Measurements from ENCODE around the gene KREMEN2. TPM values are rescaled to one million over a fixed set of nuclear protein-coding genes. Genes with fewer than 3 reads are reported as not detected.

The KREMEN2 gene
- total RNA-seq (2013), result 0.08 TPM
- under 1 TPM in 1 of 3 donors, not detected in 2; 0.09 TPM for polyA plus RNA-seq
- polyA minus RNA-seq, result 0.24 and 0.42 TPM in 2 replicates
- 0 to 0.45 (median 0.23) reads per million in 11 experiments for total RNA-seq

- Mint-ChIP-seq H3K36me3 (peaks cover 4 to 5% of the 10 kb centered on the region in 2 donors), H3K4me3 (peak within 1 kb of the TSS; percentile 57 to 82), H3K9me3 (peaks cover 0 to 22% (median 7%) of the 10 kb centered on the region in 7 donors), H3K27ac (peak within 1 kb of the TSS in 1 of 7 donors; percentile 13), H3K27me3 (ENCODE audit: low read depth in 3 of 3) (peaks cover 53 to 90% (median 71%) of the 10 kb centered on the region in 3 donors), H3K4me1 (peaks cover 34% of the 10 kb centered on the region)
- Histone ChIP-seq H3K4me2 (replicated peaks; ENCODE audit: extremely low read depth, low read length, poor library complexity, severe bottlenecking) (peak within 1 kb of the TSS; percentile 78), H3K4me3 (replicated peaks in 1 of 3; ENCODE audit: low read depth in 2 of 3, low read length in 3 of 3) (peak within 1 kb of the TSS in 1 of 3 experiments; percentile 69), H3K79me2 (ENCODE audit: insufficient read depth, low read length) (no peaks in the 10 kb centered on the region), H3K27ac (ENCODE audit: low read depth in 1 of 2, low read length in 2 of 2) (no peak within 1 kb of the TSS), H2AFZ (ENCODE audit: insufficient read depth, low read depth, low read length, poor library complexity, severe bottlenecking) (no peak within 1 kb of the TSS), H3K27me3 (ENCODE audit: control insufficient read depth in 2 of 2, insufficient read depth in 2 of 2, low read length in 2 of 2) (peaks cover 27 to 73% of the 10 kb centered on the region in 2 donors), H3K9ac (ENCODE audit: insufficient read depth, low read length, poor library complexity, severe bottlenecking) (no peak within 1 kb of the TSS), H3K4me1 (ENCODE audit: control insufficient read depth in 1 of 2, insufficient read depth in 2 of 2, low read length in 2 of 2) (peaks cover 48 to 58% of the 10 kb centered on the region in 2 donors), H3K36me3 (replicated peaks in 1 of 2; ENCODE audit: control insufficient read depth in 1 of 2, insufficient read depth in 2 of 2, low read length in 2 of 2) (no peaks in the 10 kb centered on the region), H3K9me3 (replicated peaks in 1 of 2; ENCODE audit: control insufficient read depth in 1 of 2, insufficient read depth in 1 of 2, low read length in 2 of 2) (peaks cover 0 to 8% of the 10 kb centered on the region in 2 donors), H4K20me1 (ENCODE audit: insufficient read depth, low read length) (peaks cover 26% of the 10 kb centered on the region)
- intact Hi-C loops (cut with micrococcal nuclease), result no loop called here
- DNase-seq, result peak in 1 of 3 donors; percentile 35
- no peak for TF ChIP-seq CTCF (IDR thresholded peaks at IDR 0.05)
- WGBS (ENCODE audit: insufficient coverage), result 1% methylated on average over 46 of the region's 60 CpGs
These were observed at the start of gene KREMEN2 for GRCh38 chr16:2963723-2964474. KREMEN2 (plus strand) TSS chr16:2964275; CDS start chr16:2964521, 246 bp downstream.

- no peak for TF ChIP-seq CTCF (IDR thresholded peaks at IDR 0.05)
- peaks cover 24 to 38% of the 10 kb centered on the region in 2 donors for H3K4me1 ChIP-seq (ENCODE audit: control insufficient read depth in 1 of 2, insufficient read depth in 2 of 2, low read length in 2 of 2)
- H3K27ac ChIP-seq (ENCODE audit: low read depth in 1 of 2, low read length in 2 of 2), result peak overlapping the region in 1 of 2 donors; percentile 36
- H3K4me3 ChIP-seq (replicated peaks in 1 of 3; ENCODE audit: low read depth in 2 of 3, low read length in 3 of 3), result no peak overlapping the region
- no peak overlapping the region for H2AFZ ChIP-seq (ENCODE audit: insufficient read depth, low read depth, low read length, poor library complexity, severe bottlenecking)
- H3K4me2 ChIP-seq (replicated peaks; ENCODE audit: extremely low read depth, low read length, poor library complexity, severe bottlenecking), result no peak overlapping the region
- no peaks in the 10 kb centered on the region for H3K27me3 ChIP-seq (ENCODE audit: control insufficient read depth in 2 of 2, insufficient read depth in 2 of 2, low read length in 2 of 2)
- peaks cover 3% of the 10 kb centered on the region for H4K20me1 ChIP-seq (ENCODE audit: insufficient read depth, low read length)
- WGBS (ENCODE audit: insufficient coverage), result 82% methylated on average over 9 of the region's 13 CpGs
- peaks cover 2 to 7% of the 10 kb centered on the region in 2 donors for H3K36me3 ChIP-seq (replicated peaks in 1 of 2; ENCODE audit: control insufficient read depth in 1 of 2, insufficient read depth in 2 of 2, low read length in 2 of 2)
- Mint-ChIP-seq H3K27ac (peak overlapping the region in 5 of 7 donors; percentile 32 to 82 (median 66)), H3K27me3 (ENCODE audit: low read depth in 3 of 3) (peaks cover 0 to 4% (median 4%) of the 10 kb centered on the region in 3 donors), H3K4me1 (peaks cover 39% of the 10 kb centered on the region), H3K4me3 (no peak overlapping the region), H3K9me3 (peaks cover 0 to 3% (median 0%) of the 10 kb centered on the region in 7 donors), H3K36me3 (peaks cover 14 to 41% of the 10 kb centered on the region in 2 donors)
- no peak for DNase-seq
- no peak overlapping the region for H3K9ac ChIP-seq (ENCODE audit: insufficient read depth, low read length, poor library complexity, severe bottlenecking)
- H3K79me2 ChIP-seq (ENCODE audit: insufficient read depth, low read length), result peaks cover 10% of the 10 kb centered on the region
- intact Hi-C loops (cut with micrococcal nuclease), result loop anchor here in 1 of 2 donors (10.0 kb wide), 1 partner anchor 209 kb away; no protein-coding TSS in a partner anchor
- H3K9me3 ChIP-seq (replicated peaks in 1 of 2; ENCODE audit: control insufficient read depth in 1 of 2, insufficient read depth in 1 of 2, low read length in 2 of 2), result no peaks in the 10 kb centered on the region
These were observed 48.7 kb upstream of the KREMEN2 start for GRCh38 chr16:2915196-2915929.
